Parathyroid adenoma (tissue), 2 donors: Measurements from ENCODE around the gene SAMD4A.

ENCODE experiments used
- H2AFZ ChIP-seq: fragments of 300-600 bp; sonication (generic); one replicate; pipeline ENCODE4 v1.7.0; 2017; ENCODE audit warnings: antibody characterized with exemption, mild to moderate bottlenecking
- H3K27ac ChIP-seq: fragments of 300-600 bp; sonication (generic); one replicate; pipeline ENCODE4 v1.7.0; 2017
- H3K27me3 ChIP-seq: fragments of 300-600 bp; sonication (generic); one replicate; pipeline ENCODE4 v1.7.0; 2017; ENCODE audit warnings: low read length; ENCODE audit not compliant: control insufficient read depth, insufficient read depth
- H3K36me3 ChIP-seq: fragments of 300-600 bp; sonication (generic); one replicate; pipeline ENCODE4 v1.7.0; 2017; ENCODE audit warnings: low read length; ENCODE audit not compliant: control insufficient read depth, insufficient read depth
- H3K4me1 ChIP-seq: fragments of 300-600 bp; sonication (generic); one replicate; pipeline ENCODE4 v1.7.0; 2017; ENCODE audit warnings: control low read depth
- H3K4me2 ChIP-seq: fragments of 300-600 bp; sonication (generic); one replicate; pipeline ENCODE4 v1.7.0; 2017; ENCODE audit warnings: low read length
- H3K4me3 ChIP-seq: fragments of 300-600 bp; sonication (generic); one replicate; pipeline ENCODE4 v1.7.0; 2017; ENCODE audit warnings: low read depth, low read length
- H3K79me2 ChIP-seq: fragments of 300-600 bp; sonication (generic); one replicate; pipeline ENCODE4 v1.7.0; 2017; ENCODE audit warnings: control low read depth
- H3K9ac ChIP-seq: fragments of 300-600 bp; sonication (generic); one replicate; pipeline ENCODE4 v1.7.0; 2017; ENCODE audit warnings: mild to moderate bottlenecking
- H3K9me3 ChIP-seq: fragments of 300-600 bp; sonication (generic); one replicate; pipeline ENCODE4 v1.7.0; 2017; ENCODE audit warnings: low read length; ENCODE audit not compliant: control insufficient read depth
- CTCF ChIP-seq: fragments of 300-600 bp; sonication (generic); IDR thresholded peaks from one replicate; pipeline ENCODE4 v1.7.0; 2017; ENCODE audit warnings: antibody characterized with exemption, mild to moderate bottlenecking
- donor health status: primary hyperparathyroidism.

SAMD4A gene

GRCh38 chr14:54725998-54726397 lies 159.1 kb downstream of the SAMD4A start:
- Histone ChIP-seq H3K27ac (no peak overlapping the region), H3K4me2 (no peak overlapping the region), H3K9ac (no peak overlapping the region), H3K4me3 (no peak overlapping the region), H3K36me3 (no peaks in the 10 kb centered on the region), H3K79me2 (no peaks in the 10 kb centered on the region), H2AFZ (no peak overlapping the region), H3K9me3 (no peaks in the 10 kb centered on the region), H3K4me1 (no peaks in the 10 kb centered on the region), H3K27me3 (no peaks in the 10 kb centered on the region)
- TF ChIP-seq CTCF = no peak

GRCh38 chr14:54727929-54728328 lies 161.0 kb downstream of the SAMD4A start:
- no peaks in the 10 kb centered on the region for H3K27me3 ChIP-seq
- H3K9me3 ChIP-seq = no peaks in the 10 kb centered on the region
- TF ChIP-seq CTCF = no peak
- no peak overlapping the region for H3K27ac ChIP-seq
- no peaks in the 10 kb centered on the region for H3K36me3 ChIP-seq
- H3K4me1 ChIP-seq = no peaks in the 10 kb centered on the region
- H3K79me2 ChIP-seq = no peaks in the 10 kb centered on the region
- H3K9ac ChIP-seq = no peak overlapping the region
- no peak overlapping the region for H3K4me3 ChIP-seq
- H3K4me2 ChIP-seq = no peak overlapping the region
- no peak overlapping the region for H2AFZ ChIP-seq

- Histone ChIP-seq H3K27me3 (no peaks in the 10 kb centered on the region), H3K4me2 (no peak overlapping the region), H3K4me1 (no peaks in the 10 kb centered on the region), H3K9me3 (no peaks in the 10 kb centered on the region), H2AFZ (no peak overlapping the region), H3K79me2 (no peaks in the 10 kb centered on the region), H3K27ac (no peak overlapping the region), H3K4me3 (no peak overlapping the region), H3K36me3 (no peaks in the 10 kb centered on the region), H3K9ac (no peak overlapping the region)
- no peak for TF ChIP-seq CTCF
Measured at GRCh38 chr14:54728700-54729527, 162.0 kb downstream of the SAMD4A start.

- no peak overlapping the region for H3K4me2 ChIP-seq
- H3K4me1 ChIP-seq = no peaks in the 10 kb centered on the region
- no peaks in the 10 kb centered on the region for H3K27me3 ChIP-seq
- H3K9ac ChIP-seq = no peak overlapping the region
- no peaks in the 10 kb centered on the region for H3K9me3 ChIP-seq
- no peak for TF ChIP-seq CTCF
- no peak overlapping the region for H3K27ac ChIP-seq
- H3K79me2 ChIP-seq = no peaks in the 10 kb centered on the region
- H3K36me3 ChIP-seq = no peaks in the 10 kb centered on the region
- no peak overlapping the region for H2AFZ ChIP-seq
- H3K4me3 ChIP-seq = no peak overlapping the region
Measured at GRCh38 chr14:54730156-54730961, 163.4 kb downstream of the SAMD4A start.
